Heart right ventricle (tissue), 16 donors: ENCODE measurements around the gene FHOD3. TPM values are rescaled to one million over a fixed set of nuclear protein-coding genes. Genes with fewer than 3 reads are reported as not detected.

ENCODE experiments used
- ATAC-seq, 8 donors: fragments of 200-7000 bp; cut with Tn5 transposase; one replicate each; pipeline ENCODE4 v1.9.1; 2020; ENCODE audit warnings: mild to moderate bottlenecking in 8 of 8, moderate library complexity in 8 of 8, moderate number of reproducible peaks in 1 of 8
- DNase-seq, 2 donors: peaks; one replicate each; pipeline ENCODE4 v3.0.0-alpha.2; 2020
- H3K27ac ChIP-seq, 10 donors: fragments of 200-600 bp; sonication (generic) in 2 of 10; one replicate each; pipeline versions ENCODE4 v1.5.0 to v1.8.0; 2020 to 2022; ENCODE audit warnings: mild to moderate bottlenecking in 3 of 10
- H3K27me3 ChIP-seq, 7 donors: fragments of 200-600 bp; one replicate each; pipeline ENCODE4 v1.8.0; 2021 to 2022; ENCODE audit warnings: mild to moderate bottlenecking in 2 of 7
- H3K36me3 ChIP-seq, 9 donors: fragments of 200-600 bp; sonication (generic) in 1 of 9; one replicate each; pipeline versions ENCODE4 v1.5.0 to v1.8.0; 2020 to 2022; ENCODE audit warnings: mild to moderate bottlenecking in 2 of 9
- H3K4me1 ChIP-seq, 9 donors: fragments of 200-600 bp; sonication (generic) in 1 of 9; one replicate each; pipeline versions ENCODE4 v1.5.0 to v1.8.0; 2020 to 2022; ENCODE audit warnings: mild to moderate bottlenecking in 4 of 9
- H3K4me3 ChIP-seq, 10 donors: fragments of 200-600 bp; sonication (generic) in 2 of 10; one replicate each; pipeline versions ENCODE4 v1.5.0 to v1.8.0; 2020 to 2022; ENCODE audit warnings: mild to moderate bottlenecking in 7 of 10, moderate library complexity in 2 of 10
- H3K9me3 ChIP-seq, 11 donors: fragments of 200-600 bp in 10 of 11; sonication (generic) in 2 of 11; one replicate each; pipeline versions ENCODE4 v1.5.0 to v1.8.0; 2013 to 2022; ENCODE audit warnings: mild to moderate bottlenecking in 2 of 11, control low read depth in 1 of 11, moderate library complexity in 1 of 11
- WGBS, 2 donors: extraction: QIAGEN DNeasy Blood & Tissue Kit; methylation state at CpG; one replicate each; pipeline ENCODE4 v1.1.7; 2013; ENCODE audit warnings: inconsistent platforms in 1 of 2; 5-methylcytosine and 5-hydroxymethylcytosine counted together
- intact Hi-C, 10 donors: fragments of 100-400 bp; cut with DNase I; formaldehyde crosslinking; loops; one replicate each; pipeline versions ENCODE4 v1.11.1 to v1.14.2; 2022
- polyA plus RNA-seq, 2 donors: library from polyadenylated mRNA; stranded (reverse); fragments of 200-250 nt; gene quantifications; one replicate each; pipeline ENCODE4 v1.2.3, GENCODE V29; 2013
- total RNA-seq, 10 donors: library from RNA; stranded (reverse); fragmentation: NEBNext Ultra II Directional in 3 of 10; extraction: Animal tissue kit (Norgen Biotek cat#: 25700) in 3 of 10; gene quantifications; one replicate each; pipeline versions ENCODE4 v1.2.1 to v1.2.4, GENCODE V29; 2021 to 2023
- TF ChIP-seq, protein P1 (sequence below), 9 donors: fragments of 200-600 bp; sonication (generic) in 2 of 9; IDR thresholded peaks; one replicate each; pipeline versions ENCODE4 v1.5.0 to v1.8.0; 2021 to 2022; ENCODE audit warnings: antibody characterized with exemption in 9 of 9, mild to moderate bottlenecking in 5 of 9, moderate library complexity in 1 of 9
- donor health status: Arrhythmogenic right ventricular cardiomyopathy.
- donor health status: ischemic (EF 13 %, LVEDD 7.1; RV severe dilation, severe dysfunction).
- donor health status: healthy with polysubstance abuse.
- donor health status: DM: no; HTN: yes; CAD: no.
- donor health status: DM: no; HTN: no; CAD: no.
- donor health status: ischemic (EF 25% LVEDD 6.9; RV normal size, moderate dysfunction).
- donor health status: ischemic (EF 25% LVEDD 5.7; RV mildly dilated, moderate dysfunction).
- donor health status: healthy.
- donor health status: DM: yes; HTN: yes; CAD: no.
- donor health status: Ischemic cardiomyopathy.
- donor health status: ischemic (EF 35%, LVEDD 5.7; RV mildly dilated, moderate dysfunction).
- donor health status: nonischemic (EF 11% LVEDD 7.7; RV severe dilation, severe dysfunction).
- donor health status: DM: yes; HTN: yes; CAD: no.
- donor health status: PGD.
- donor health status: ischemic (EF 29% LVEDD 5.4; RV normal size, mild dysfunction).
- donor health status: nonischemic (EF 23%, LVEDD 6.1; RV moderate dilation, normal function).

FHOD3 gene
- total and polyA plus RNA-seq, 12 donors = 81.8 to 484 (median 356) TPM

DNA sequence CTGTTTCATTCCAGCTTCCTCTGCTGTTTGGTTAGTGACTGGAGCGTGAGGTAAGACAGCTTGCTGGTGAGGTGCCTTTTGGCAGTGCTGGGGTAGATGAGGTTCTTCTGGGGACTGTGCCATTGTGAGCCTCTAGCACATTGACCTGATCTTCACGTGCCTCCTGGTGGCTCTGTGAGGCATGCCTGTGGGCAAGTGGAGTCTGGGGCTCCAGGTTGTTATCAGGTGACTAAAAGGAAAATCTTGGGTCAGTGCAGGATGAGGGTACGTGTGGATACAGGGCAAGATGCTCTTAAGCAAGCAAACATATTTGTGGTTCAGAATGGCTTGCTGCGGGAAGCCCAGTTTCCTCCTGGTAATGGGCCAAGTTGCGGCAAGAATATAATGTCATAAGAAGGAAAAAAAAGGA, 75.4 kb downstream of the FHOD3 start:
- Histone ChIP-seq H3K27me3 (peaks cover 0 to 4% (median 0%) of the 10 kb centered on the region in 7 donors), H3K36me3 (no peaks in the 10 kb centered on the region), H3K4me1 (peaks cover 2 to 67% (median 34%) of the 10 kb centered on the region in 9 donors), H3K27ac (peak overlapping the region in 5 of 10 donors; percentile 6 to 64 (median 44)), H3K4me3 (no peak overlapping the region), H3K9me3 (no peaks in the 10 kb centered on the region)
- intact Hi-C loops = loop anchor here in 1 of 10 donors (10.0 kb wide), 1 partner anchor 78 kb away; the partner anchor contains the start of gene FHOD3
- ATAC-seq (peak in 7 of 8 donors; percentile 40 to 79 (median 56)), DNase-seq (no peak)
- TF ChIP-seq, protein P1, sequence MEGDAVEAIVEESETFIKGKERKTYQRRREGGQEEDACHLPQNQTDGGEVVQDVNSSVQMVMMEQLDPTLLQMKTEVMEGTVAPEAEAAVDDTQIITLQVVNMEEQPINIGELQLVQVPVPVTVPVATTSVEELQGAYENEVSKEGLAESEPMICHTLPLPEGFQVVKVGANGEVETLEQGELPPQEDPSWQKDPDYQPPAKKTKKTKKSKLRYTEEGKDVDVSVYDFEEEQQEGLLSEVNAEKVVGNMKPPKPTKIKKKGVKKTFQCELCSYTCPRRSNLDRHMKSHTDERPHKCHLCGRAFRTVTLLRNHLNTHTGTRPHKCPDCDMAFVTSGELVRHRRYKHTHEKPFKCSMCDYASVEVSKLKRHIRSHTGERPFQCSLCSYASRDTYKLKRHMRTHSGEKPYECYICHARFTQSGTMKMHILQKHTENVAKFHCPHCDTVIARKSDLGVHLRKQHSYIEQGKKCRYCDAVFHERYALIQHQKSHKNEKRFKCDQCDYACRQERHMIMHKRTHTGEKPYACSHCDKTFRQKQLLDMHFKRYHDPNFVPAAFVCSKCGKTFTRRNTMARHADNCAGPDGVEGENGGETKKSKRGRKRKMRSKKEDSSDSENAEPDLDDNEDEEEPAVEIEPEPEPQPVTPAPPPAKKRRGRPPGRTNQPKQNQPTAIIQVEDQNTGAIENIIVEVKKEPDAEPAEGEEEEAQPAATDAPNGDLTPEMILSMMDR (IDR thresholded peaks at IDR 0.05) = peak in 3 of 9 donors; percentile 12 to 43 (median 25)
- 54% methylated on average over 5 of the region's 5 CpGs for WGBS, 2 donors

- Histone ChIP-seq H3K36me3 (no peaks in the 10 kb centered on the region), H3K27me3 (peaks cover 0 to 4% (median 0%) of the 10 kb centered on the region in 7 donors), H3K9me3 (no peaks in the 10 kb centered on the region), H3K27ac (peak overlapping the region in 5 of 10 donors; percentile 6 to 64 (median 40)), H3K4me1 (peaks cover 2 to 75% (median 29%) of the 10 kb centered on the region in 9 donors), H3K4me3 (no peak overlapping the region)
- TF ChIP-seq, protein P1 (IDR thresholded peaks at IDR 0.05) = no peak
- WGBS, 2 donors = 61 to 66% methylated on average over 3 of the region's 3 CpGs
- ATAC-seq (no peak), DNase-seq (no peak)
- intact Hi-C loops = loop anchor here in 1 of 10 donors (10.0 kb wide), 1 partner anchor 79 kb away; the partner anchor contains the start of gene FHOD3
Measured at GRCh38 chr18:36374262-36374661, 76.7 kb downstream of the FHOD3 start.

DNA sequence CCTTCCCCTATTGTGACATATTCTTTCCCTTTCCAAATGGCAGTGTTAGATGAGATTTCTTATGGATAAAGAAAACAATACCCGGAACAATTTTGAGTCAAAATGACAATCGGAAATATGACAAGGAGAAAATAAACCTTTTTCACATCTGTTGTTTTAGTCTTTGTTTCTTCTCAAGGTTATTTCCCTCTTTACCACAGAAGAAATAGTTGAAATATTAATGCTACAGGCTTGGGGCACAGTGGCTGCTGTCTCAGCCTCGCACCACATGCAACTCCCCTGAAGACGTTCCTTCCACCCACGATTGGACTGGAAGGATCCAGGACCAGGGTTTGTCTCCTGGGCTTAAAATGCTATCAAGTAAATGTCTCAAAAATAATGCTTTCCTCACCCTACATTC, 77.6 kb downstream of the FHOD3 start:
- H3K4me3 ChIP-seq = no peak overlapping the region
- H3K9me3 ChIP-seq = no peaks in the 10 kb centered on the region
- ATAC-seq (no peak), DNase-seq (no peak)
- H3K27me3 ChIP-seq = peaks cover 0 to 4% (median 0%) of the 10 kb centered on the region in 7 donors
- no peaks in the 10 kb centered on the region for H3K36me3 ChIP-seq
- TF ChIP-seq, protein P1 (IDR thresholded peaks at IDR 0.05) = no peak
- WGBS, 2 donors = 63 to 73% methylated on average over 5 of the region's 5 CpGs
- H3K27ac ChIP-seq = peak overlapping the region in 7 of 10 donors; percentile 10 to 64 (median 36)
- H3K4me1 ChIP-seq = peaks cover 2 to 84% (median 34%) of the 10 kb centered on the region in 9 donors
- intact Hi-C loops = loop anchor here in 1 of 10 donors (10.0 kb wide), 1 partner anchor 80 kb away; the partner anchor contains the start of gene FHOD3

- WGBS, 2 donors = 93 to 95% methylated on average over 1 of the region's 1 CpG
Measured at GRCh38 chr18:36376361-36376760, 78.8 kb downstream of the FHOD3 start.

More at GRCh38 chr18:36376361-36376760, 78.8 kb downstream of the FHOD3 start:
- Histone ChIP-seq H3K27ac (peak overlapping the region in 1 of 10 donors; percentile 82), H3K4me3 (no peak overlapping the region), H3K36me3 (no peaks in the 10 kb centered on the region), H3K4me1 (peaks cover 2 to 95% (median 39%) of the 10 kb centered on the region in 9 donors), H3K27me3 (peaks cover 0 to 4% (median 0%) of the 10 kb centered on the region in 7 donors), H3K9me3 (no peaks in the 10 kb centered on the region)
- ATAC-seq (no peak), DNase-seq (no peak)
- intact Hi-C loops = loop anchor here in 1 of 10 donors (10.0 kb wide), 1 partner anchor 82 kb away; the partner anchor contains the start of gene FHOD3
- TF ChIP-seq, protein P1 (IDR thresholded peaks at IDR 0.05) = no peak
